H1 (cell line): ENCODE results near the gene DGKI.
"Not testable (repeated sequence)": the region's sequence is repeated elsewhere in the genome, so short reads cannot be mapped to it uniquely, and the experiment has no call there.

Experiments
- SP2 ChIP-seq: IDR thresholded peaks from 2 replicates; pipeline ENCODE4 v1.6.1; 2012; ENCODE audit warnings: mild to moderate bottlenecking, low read length, inconsistent platforms
- TF ChIP-seq, protein P1 (sequence below): IDR thresholded peaks from 2 replicates; pipeline ENCODE4 v1.6.1; 2012; ENCODE audit warnings: low read length, inconsistent platforms
- TF ChIP-seq, protein P2 (sequence below): IDR thresholded peaks from 2 replicates; pipeline ENCODE4 v1.6.1; 2012; ENCODE audit warnings: inconsistent platforms

DNA sequence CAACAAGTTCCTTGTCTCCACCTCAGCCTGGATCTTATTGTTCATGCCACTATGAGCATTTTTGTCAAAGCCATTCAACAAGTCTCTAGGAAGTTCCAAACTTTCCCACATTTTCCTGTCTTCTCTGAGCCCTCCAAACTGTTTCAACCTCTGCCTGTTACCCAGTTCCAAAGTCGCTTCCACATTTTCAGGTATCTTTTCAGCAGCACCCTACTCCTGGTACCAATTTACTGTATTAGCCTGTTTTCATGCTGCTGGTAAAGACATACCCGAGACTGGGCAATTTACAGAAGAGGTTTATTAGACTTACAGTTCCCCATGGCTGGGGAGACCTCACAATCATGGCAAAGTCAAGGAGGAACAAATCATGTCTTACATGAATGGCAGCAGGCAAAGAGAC, 13.8 kb downstream of the DGKI start:
- TF ChIP-seq, protein P1, sequence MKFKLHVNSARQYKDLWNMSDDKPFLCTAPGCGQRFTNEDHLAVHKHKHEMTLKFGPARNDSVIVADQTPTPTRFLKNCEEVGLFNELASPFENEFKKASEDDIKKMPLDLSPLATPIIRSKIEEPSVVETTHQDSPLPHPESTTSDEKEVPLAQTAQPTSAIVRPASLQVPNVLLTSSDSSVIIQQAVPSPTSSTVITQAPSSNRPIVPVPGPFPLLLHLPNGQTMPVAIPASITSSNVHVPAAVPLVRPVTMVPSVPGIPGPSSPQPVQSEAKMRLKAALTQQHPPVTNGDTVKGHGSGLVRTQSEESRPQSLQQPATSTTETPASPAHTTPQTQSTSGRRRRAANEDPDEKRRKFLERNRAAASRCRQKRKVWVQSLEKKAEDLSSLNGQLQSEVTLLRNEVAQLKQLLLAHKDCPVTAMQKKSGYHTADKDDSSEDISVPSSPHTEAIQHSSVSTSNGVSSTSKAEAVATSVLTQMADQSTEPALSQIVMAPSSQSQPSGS: not testable (repeated sequence)
- TF ChIP-seq SP2: not testable (repeated sequence)
- TF ChIP-seq, protein P2, sequence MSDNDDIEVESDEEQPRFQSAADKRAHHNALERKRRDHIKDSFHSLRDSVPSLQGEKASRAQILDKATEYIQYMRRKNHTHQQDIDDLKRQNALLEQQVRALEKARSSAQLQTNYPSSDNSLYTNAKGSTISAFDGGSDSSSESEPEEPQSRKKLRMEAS: not testable (repeated sequence)
